NCI-H460 (cell line): ENCODE data around the gene TMEM92. TPM values are rescaled to one million over a fixed set of nuclear protein-coding genes. Genes with fewer than 3 reads are reported as not detected.

ENCODE experiments used
- DNase-seq: peaks from one replicate; pipeline ENCODE4 v3.0.0-alpha.2; 2016; ENCODE audit warnings: low read depth; ENCODE audit errors: extremely low read depth
- small RNA-seq, 2 experiments: library from RNA; depleted of rRNA; stranded (forward); fragments of <200 nt; gene quantifications; one replicate each; pipeline ENCODE3, GENCODE V24; 2014
- total RNA-seq: library from RNA; depleted of rRNA; stranded (reverse); fragments of >200 nt; shearing (Covaris generic); gene quantifications from 2 replicates; pipeline ENCODE4 v1.2.3, GENCODE V29; 2014; rRNA removed

The TMEM92 gene
- total RNA-seq, 1 experiment from 2014 or later: 0.52 TPM

GRCh38 chr17:50319306-50320004, 45.2 kb downstream of the TMEM92 start:
- no peak for DNase-seq

DNA sequence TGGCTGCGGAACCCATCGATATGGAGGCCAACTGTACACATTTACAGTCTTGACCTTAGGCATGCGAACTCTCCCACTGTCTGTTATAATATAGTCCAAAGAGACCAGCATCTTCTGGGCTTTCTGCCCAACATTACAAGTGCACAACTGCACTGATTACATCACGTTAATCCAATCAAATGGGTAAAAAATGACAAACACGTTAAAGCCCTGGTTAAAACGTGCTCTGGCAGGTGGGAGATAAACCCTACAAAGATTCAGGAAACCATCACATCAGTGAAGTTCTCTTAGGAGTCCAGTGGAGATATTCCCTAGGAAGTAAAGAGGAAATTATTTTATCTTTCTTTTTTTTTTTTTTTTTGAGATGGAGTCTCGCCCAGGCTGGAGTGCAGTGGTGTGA, 48.0 kb downstream of the TMEM92 start:
- DNase-seq: no peak

DNA sequence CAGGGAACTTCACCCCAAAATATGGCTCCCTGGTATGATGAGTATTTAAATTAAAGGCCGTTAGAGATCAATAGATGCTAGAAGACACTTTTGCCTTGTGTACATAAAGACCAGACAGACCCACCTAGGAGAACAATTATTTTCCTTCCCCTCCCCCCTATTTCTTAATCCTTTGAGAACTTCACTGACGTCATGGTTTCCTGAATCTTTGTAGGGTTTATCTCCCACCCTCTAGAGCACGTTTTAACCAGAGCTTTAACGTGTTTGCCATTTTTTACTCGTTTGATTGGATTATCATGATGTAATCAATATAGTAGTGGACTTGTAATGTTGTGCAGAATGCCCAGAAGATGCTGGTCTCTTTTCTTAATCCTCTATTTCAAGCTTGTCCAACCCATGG, 48.8 kb downstream of the TMEM92 start:
- DNase-seq: no peak

GRCh38 chr17:50325906-50326305, 51.6 kb downstream of the TMEM92 start:
- DNase-seq: no peak

- DNase-seq: no peak
Observed at GRCh38 chr17:50326831-50327364, 52.6 kb downstream of the TMEM92 start.

DNA sequence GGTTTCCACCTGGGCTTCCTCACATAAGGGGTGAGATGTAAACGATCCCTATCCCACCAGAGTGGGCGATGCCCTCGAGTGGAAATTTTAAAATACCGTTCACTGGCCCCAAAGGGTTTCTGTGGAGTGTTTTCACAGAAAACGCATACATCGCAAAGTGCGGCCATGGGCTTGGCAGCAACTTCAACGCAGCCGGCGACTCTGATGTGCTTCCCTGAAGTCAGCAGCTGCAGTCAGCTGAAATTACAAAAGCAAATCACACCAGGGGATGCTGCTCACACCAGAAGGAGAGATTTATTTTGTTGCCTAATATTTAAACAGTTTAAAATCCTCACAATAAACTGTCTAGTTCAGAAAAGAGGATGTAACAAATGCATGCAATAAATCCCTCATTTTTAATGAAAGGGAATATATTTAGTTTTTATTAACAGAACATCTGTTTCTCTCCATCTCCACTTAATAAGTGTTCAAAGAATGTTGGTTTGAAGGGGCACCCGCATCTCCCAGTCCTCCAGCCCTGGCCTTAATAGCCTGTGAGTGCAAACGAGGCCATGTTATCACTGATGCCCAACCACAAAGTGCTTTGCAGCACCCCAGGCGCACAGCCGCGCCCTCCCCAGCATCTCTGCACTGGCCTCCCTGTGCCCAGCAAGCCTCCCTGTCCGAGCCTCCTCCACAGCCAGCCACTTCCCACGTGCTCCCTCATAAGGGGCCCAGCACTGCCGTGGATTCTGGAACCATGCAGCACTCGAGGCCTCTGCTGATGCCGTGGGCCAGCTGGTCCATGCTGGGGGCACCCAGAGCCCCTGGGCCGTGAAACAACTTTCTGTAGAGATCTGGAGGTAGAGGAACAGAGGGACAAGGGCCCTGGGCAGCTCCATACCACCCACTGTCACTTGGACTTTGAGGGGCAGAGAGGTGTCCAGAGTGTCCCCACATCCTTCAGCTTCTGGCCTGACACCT, 54.4 kb downstream of the TMEM92 start:
- DNase-seq: no peak

GRCh38 chr17:50329716-50330115, 55.5 kb downstream of the TMEM92 start:
- no peak for DNase-seq

GRCh38 chr17:50330151-50330775, 56.0 kb downstream of the TMEM92 start:
- DNase-seq: no peak

Small RNA genes within 50 kb of the gene (small RNA-seq; reads per million reads assigned to genes)
- gene SUMO2P7: 0 reads per million in 2 experiments

Other genes starting within 250 kb of the TMEM92 start
- gene ITGA3, start 218.4 kb upstream of the TMEM92 start, total RNA-seq: 19.5 and 23.3 TPM in 2 replicates
- 3.9 and 4.4 TPM in 2 replicates for gene PDK2, start 179.1 kb upstream of the TMEM92 start, total RNA-seq
- not detected in 2 replicates for gene SAMD14, start 144.3 kb upstream of the TMEM92 start, total RNA-seq
- 38.9 and 40.6 TPM in 2 replicates for gene PPP1R9B, start 123.8 kb upstream of the TMEM92 start, total RNA-seq
- gene SGCA, start 108.5 kb upstream of the TMEM92 start, total RNA-seq: not detected in 2 replicates
- 0.66 and 1.2 TPM in 2 replicates for gene COL1A1, start 72.8 kb upstream of the TMEM92 start, total RNA-seq
- gene XYLT2, start 71.7 kb downstream of the TMEM92 start, total RNA-seq: 19.6 and 21.0 TPM in 2 replicates
- 61.6 and 66.7 TPM in 2 replicates for gene MRPL27, start 98.7 kb downstream of the TMEM92 start, total RNA-seq
- 8.4 and 14.1 TPM in 2 replicates for gene EME1, start 98.8 kb downstream of the TMEM92 start, total RNA-seq
- 165 and 175 TPM in 2 replicates for gene LRRC59, start 123.1 kb downstream of the TMEM92 start, total RNA-seq
- 10.4 and 11.7 TPM in 2 replicates for gene ACSF2, start 151.8 kb downstream of the TMEM92 start, total RNA-seq
- gene CHAD, start 194.4 kb downstream of the TMEM92 start, total RNA-seq: not detected in 2 replicates
- 28.8 and 33.9 TPM in 2 replicates for gene RSAD1, start 204.4 kb downstream of the TMEM92 start, total RNA-seq
- 0.89 and 1.0 TPM in 2 replicates for gene MYCBPAP, start 234.0 kb downstream of the TMEM92 start, total RNA-seq